ENCODE results near the gene SNAPC5. TPM values are rescaled to one million over a fixed set of nuclear protein-coding genes. Genes with fewer than 3 reads are reported as not detected.
A peak's percentile ranks its signal among the peaks of the same experiment; 100 is the strongest.

The SNAPC5 gene, protein sequence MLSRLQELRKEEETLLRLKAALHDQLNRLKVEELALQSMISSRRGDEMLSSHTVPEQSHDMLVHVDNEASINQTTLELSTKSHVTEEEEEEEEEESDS
- polyA plus RNA-seq (9.6 to 20.6 TPM (median 16.1 TPM) in 3 replicates), polyA minus RNA-seq (1.8 to 9.0 TPM (median 7.2 TPM) in 3 replicates)
- 14.1 TPM for polyA plus RNA-seq (2011; ENCODE audit: low read depth)
- 15.9 and 17.5 TPM in 2 replicates for polyA plus RNA-seq (2011; cell fraction: cytosol; rRNA removed)
- polyA plus RNA-seq (2011; cell fraction: nucleus; rRNA removed) = 6.5 and 7.5 TPM in 2 replicates
- polyA plus RNA-seq (2012; ENCODE audit: low replicate concordance) = 11.8 and 22.9 TPM in 2 replicates
- 7.9 TPM for polyA minus RNA-seq (2011; cell fraction: cytosol; rRNA and poly(A)+ RNA removed)
- polyA minus RNA-seq (2011; cell fraction: nucleus; rRNA and poly(A)+ RNA removed) = 0.93 and 1.6 TPM in 2 replicates

- peaks cover 10% of the 10 kb centered on the region for H3K4me1 ChIP-seq (ENCODE audit: control insufficient read depth, extremely low read depth, insufficient read depth, low read length)
- H3K9me1 ChIP-seq (ENCODE audit: control insufficient read depth, extremely low read depth, insufficient read depth, low read length) = no peaks in the 10 kb centered on the region
- H3K9ac ChIP-seq (ENCODE audit: control insufficient read depth, extremely low read depth, insufficient read depth, low read length) = peak within 1 kb of the TSS; percentile 76
- peaks cover 34% of the 10 kb centered on the region for H3K79me2 ChIP-seq (ENCODE audit: control insufficient read depth, insufficient read depth, low read length)
- H3K4me2 ChIP-seq (ENCODE audit: control insufficient read depth, extremely low read depth, insufficient read depth, low read depth, low read length) = peak within 1 kb of the TSS; percentile 86
- no peak within 1 kb of the TSS for H2AFZ ChIP-seq (ENCODE audit: control insufficient read depth, low read length)
- FAIRE-seq (peak; percentile 5), DNase-seq (ENCODE audit: low read depth, low spot score) (peak; percentile 75)
- peaks cover 26 to 44% of the 10 kb centered on the region in 2 experiments for H3K36me3 ChIP-seq (ENCODE audit: control insufficient read depth in 2 of 2, extremely low read depth in 1 of 2, insufficient read depth in 2 of 2, low read length in 2 of 2)
- dilution Hi-C loops (cut with MboI; ENCODE audit: extremely low pct_ligation_motif_present, low sequenced_read_pairs) = no loop called here
- TF ChIP-seq EZH2 (IDR thresholded peaks at IDR 0.05; ENCODE audit: low read length) = no peak
- peak; percentile 88 to 98 (median 91) for TF ChIP-seq CTCF (optimal IDR thresholded peaks at IDR 0.05 in 1 of 3, IDR thresholded peaks at IDR 0.05 in 1 of 3, conservative IDR thresholded peaks at IDR 0.05 in 1 of 3; ENCODE audit: extremely low read depth in 1 of 3, insufficient read depth in 2 of 3, low read length in 3 of 3)
- no peaks in the 10 kb centered on the region for H3K27me3 ChIP-seq (ENCODE audit: control insufficient read depth, extremely low read depth, insufficient read depth, low read length)
- peak within 1 kb of the TSS; percentile 52 to 79 (median 73) for H3K4me3 ChIP-seq (ENCODE audit: control insufficient read depth in 2 of 3, extremely low read depth in 1 of 3, insufficient read depth in 2 of 3, low read depth in 1 of 3, low read length in 3 of 3)
- no peaks in the 10 kb centered on the region for H3K9me3 ChIP-seq (ENCODE audit: control insufficient read depth, low read depth, low read length)
- peaks cover 19% of the 10 kb centered on the region for H4K20me1 ChIP-seq (ENCODE audit: control insufficient read depth, extremely low read depth, insufficient read depth, low read length)
- peak within 1 kb of the TSS; percentile 61 for H3K27ac ChIP-seq (ENCODE audit: control insufficient read depth, insufficient read depth, low read length)
These were observed at the start of gene SNAPC5 for GRCh38 chr15:66497502-66498455. Gene SNAPC5 (minus strand): TSS chr15:66497762. CDS start chr15:66497731, 31 bp downstream.

DNA sequence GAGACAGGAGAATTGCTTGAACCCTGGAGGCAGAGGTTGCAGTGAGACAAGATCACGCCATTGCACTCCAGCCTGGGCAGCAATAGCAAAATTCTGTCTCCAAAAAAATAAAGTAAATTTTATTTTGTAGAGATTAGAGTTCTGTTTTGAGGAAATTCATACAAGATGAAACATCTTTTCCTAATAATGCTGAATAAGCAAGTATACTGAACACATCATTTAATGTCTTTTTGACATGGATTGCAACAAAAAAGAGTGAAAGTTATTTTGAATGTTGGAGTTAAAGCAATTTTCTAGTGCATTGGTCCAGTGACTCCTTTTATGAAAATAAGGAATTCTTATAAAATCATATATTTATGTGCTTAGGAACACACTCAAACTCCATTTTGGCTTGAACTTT is 47.7 kb upstream of the SNAPC5 start:
- Histone ChIP-seq H3K9ac (ENCODE audit: control insufficient read depth, extremely low read depth, insufficient read depth, low read length) (no peak overlapping the region), H3K4me2 (ENCODE audit: control insufficient read depth, extremely low read depth, insufficient read depth, low read depth, low read length) (no peak overlapping the region), H3K36me3 (ENCODE audit: control insufficient read depth in 2 of 2, extremely low read depth in 1 of 2, insufficient read depth in 2 of 2, low read length in 2 of 2) (peaks cover 0 to 8% of the 10 kb centered on the region in 2 experiments), H2AFZ (ENCODE audit: control insufficient read depth, low read length) (no peak overlapping the region), H3K9me1 (ENCODE audit: control insufficient read depth, extremely low read depth, insufficient read depth, low read length) (no peaks in the 10 kb centered on the region), H4K20me1 (ENCODE audit: control insufficient read depth, extremely low read depth, insufficient read depth, low read length) (no peaks in the 10 kb centered on the region), H3K4me3 (ENCODE audit: control insufficient read depth in 2 of 3, extremely low read depth in 1 of 3, insufficient read depth in 2 of 3, low read depth in 1 of 3, low read length in 3 of 3) (no peak overlapping the region), H3K4me1 (ENCODE audit: control insufficient read depth, extremely low read depth, insufficient read depth, low read length) (no peaks in the 10 kb centered on the region), H3K9me3 (ENCODE audit: control insufficient read depth, low read depth, low read length) (no peaks in the 10 kb centered on the region), H3K27ac (ENCODE audit: control insufficient read depth, insufficient read depth, low read length) (no peak overlapping the region), H3K27me3 (ENCODE audit: control insufficient read depth, extremely low read depth, insufficient read depth, low read length) (no peaks in the 10 kb centered on the region), H3K79me2 (ENCODE audit: control insufficient read depth, insufficient read depth, low read length) (no peaks in the 10 kb centered on the region)
- no peak for FAIRE-seq
- TF ChIP-seq CTCF (optimal IDR thresholded peaks at IDR 0.05 in 1 of 3, IDR thresholded peaks at IDR 0.05 in 1 of 3, conservative IDR thresholded peaks at IDR 0.05 in 1 of 3; ENCODE audit: extremely low read depth in 1 of 3, insufficient read depth in 2 of 3, low read length in 3 of 3) (no peak), EZH2 (IDR thresholded peaks at IDR 0.05; ENCODE audit: low read length) (no peak)
- DNase-seq (ENCODE audit: low read depth, low spot score) = no peak
- dilution Hi-C loops (cut with MboI; ENCODE audit: extremely low pct_ligation_motif_present, low sequenced_read_pairs) = no loop called here
